ENCODE results near the gene PAK1IP1. TPM values are rescaled to one million over a fixed set of nuclear protein-coding genes. Genes with fewer than 3 reads are reported as not detected.

The PAK1IP1 gene
- total and polyA plus RNA-seq, 2 donors (not counting 3 experiments of a cell fraction or from before 2014, with no cell fraction given): 10.6 to 20.6 TPM

DNA sequence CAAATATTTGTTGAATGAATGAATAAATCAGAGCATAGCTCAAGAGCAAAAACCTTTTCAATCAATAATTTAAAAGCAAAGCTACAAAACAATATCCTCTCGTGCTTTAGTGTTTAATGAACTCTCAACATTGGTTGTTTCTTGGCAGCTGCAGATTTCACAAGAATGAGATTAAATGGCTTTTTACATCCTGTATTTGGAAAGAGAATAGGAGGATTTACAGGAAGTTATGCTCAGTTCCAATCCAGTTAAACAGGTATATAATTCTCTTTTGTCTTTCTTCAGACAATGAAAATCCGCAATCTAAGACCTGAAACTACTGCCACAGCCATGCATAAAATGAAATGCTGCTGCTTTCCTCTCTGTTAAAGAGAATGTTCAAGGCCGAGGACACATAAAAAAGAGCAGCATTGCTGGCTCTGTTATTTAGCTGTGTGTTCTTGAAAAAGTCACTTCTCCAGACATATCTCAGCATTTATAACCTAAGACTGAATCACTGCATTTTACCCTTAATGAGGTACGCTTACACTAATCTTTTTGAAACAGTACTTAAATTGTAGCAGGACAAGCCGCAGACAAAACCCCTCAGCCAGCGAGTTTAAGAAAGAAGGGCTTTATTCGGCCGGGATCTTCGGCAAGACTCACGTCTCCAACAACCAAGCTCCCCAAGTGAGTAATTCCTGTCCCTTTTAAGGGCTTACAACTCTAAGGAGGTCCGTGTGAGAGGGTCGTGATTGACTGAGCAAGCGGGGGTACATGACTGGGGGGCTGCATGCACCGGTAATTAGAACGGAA is 3.9 kb upstream of the PAK1IP1 start:
- Histone ChIP-seq H3K27me3 (ENCODE audit: control insufficient read depth in 2 of 2, insufficient read depth in 2 of 2, low read length in 2 of 2) (peaks cover 4 to 16% of the 10 kb centered on the region in 2 experiments), H3K4me3 (replicated peaks in 1 of 3; ENCODE audit: insufficient read depth in 1 of 3, low read depth in 1 of 3, low read length in 3 of 3) (no peak overlapping the region), H3K4me1 (ENCODE audit: control insufficient read depth, extremely low read depth, insufficient read depth, low read length) (peaks cover 11% of the 10 kb centered on the region), H3K4me2 (ENCODE audit: insufficient read depth, low read length) (no peak overlapping the region), H3K9ac (replicated peaks; ENCODE audit: extremely low read depth, insufficient read depth, low read length) (no peak overlapping the region), H3K27ac (ENCODE audit: insufficient read depth, low read depth, low read length) (no peak overlapping the region), H2AFZ (ENCODE audit: low read depth, low read length) (no peak overlapping the region), H3K9me3 (replicated peaks; ENCODE audit: control insufficient read depth, insufficient read depth, low read length) (no peaks in the 10 kb centered on the region), H4K20me1 (replicated peaks; ENCODE audit: control insufficient read depth, extremely low read depth, insufficient read depth, low read length) (no peaks in the 10 kb centered on the region), H3K9me1 (replicated peaks; ENCODE audit: control insufficient read depth, extremely low read depth, insufficient read depth, low read length) (no peaks in the 10 kb centered on the region), H3K36me3 (ENCODE audit: control insufficient read depth in 2 of 2, extremely low read depth in 1 of 2, insufficient read depth in 2 of 2, low read length in 2 of 2) (no peaks in the 10 kb centered on the region), H3K79me2 (ENCODE audit: control insufficient read depth, insufficient read depth, low read length) (peaks cover 11% of the 10 kb centered on the region)
- CTCF ChIA-PET: interaction anchor here (0.9 to 2.1 kb wide), 4 partner anchors 180 to 225 kb away, joined by 3 to 11 read pairs (median 3); no protein-coding TSS in a partner anchor
- POLR2A ChIA-PET: no interaction called here
- TF ChIP-seq FOS (IDR thresholded peaks at IDR 0.05; ENCODE audit: borderline replicate concordance, insufficient read depth, low read length) (no peak), GATA2 (IDR thresholded peaks at IDR 0.05; ENCODE audit: insufficient read depth, insufficient read length, low read depth, low read length) (no peak), MYC (IDR thresholded peaks at IDR 0.05; ENCODE audit: low read depth, low read length) (no peak), POLR2A (IDR thresholded peaks at IDR 0.05; ENCODE audit: low read depth, low read length) (no peak), EZH2 (IDR thresholded peaks at IDR 0.05; ENCODE audit: borderline replicate concordance, low read depth, low read length, severe bottlenecking) (no peak), JUN (IDR thresholded peaks at IDR 0.05; ENCODE audit: borderline replicate concordance, insufficient read depth, insufficient read length, low read depth) (no peak), POLR2AphosphoS5 (IDR thresholded peaks at IDR 0.05; ENCODE audit: insufficient read depth, low read depth, low read length) (no peak)
- TF ChIP-seq, protein P1, sequence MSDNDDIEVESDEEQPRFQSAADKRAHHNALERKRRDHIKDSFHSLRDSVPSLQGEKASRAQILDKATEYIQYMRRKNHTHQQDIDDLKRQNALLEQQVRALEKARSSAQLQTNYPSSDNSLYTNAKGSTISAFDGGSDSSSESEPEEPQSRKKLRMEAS (IDR thresholded peaks at IDR 0.05; ENCODE audit: insufficient read depth, insufficient read length): no peak
- TF ChIP-seq, protein P2, sequence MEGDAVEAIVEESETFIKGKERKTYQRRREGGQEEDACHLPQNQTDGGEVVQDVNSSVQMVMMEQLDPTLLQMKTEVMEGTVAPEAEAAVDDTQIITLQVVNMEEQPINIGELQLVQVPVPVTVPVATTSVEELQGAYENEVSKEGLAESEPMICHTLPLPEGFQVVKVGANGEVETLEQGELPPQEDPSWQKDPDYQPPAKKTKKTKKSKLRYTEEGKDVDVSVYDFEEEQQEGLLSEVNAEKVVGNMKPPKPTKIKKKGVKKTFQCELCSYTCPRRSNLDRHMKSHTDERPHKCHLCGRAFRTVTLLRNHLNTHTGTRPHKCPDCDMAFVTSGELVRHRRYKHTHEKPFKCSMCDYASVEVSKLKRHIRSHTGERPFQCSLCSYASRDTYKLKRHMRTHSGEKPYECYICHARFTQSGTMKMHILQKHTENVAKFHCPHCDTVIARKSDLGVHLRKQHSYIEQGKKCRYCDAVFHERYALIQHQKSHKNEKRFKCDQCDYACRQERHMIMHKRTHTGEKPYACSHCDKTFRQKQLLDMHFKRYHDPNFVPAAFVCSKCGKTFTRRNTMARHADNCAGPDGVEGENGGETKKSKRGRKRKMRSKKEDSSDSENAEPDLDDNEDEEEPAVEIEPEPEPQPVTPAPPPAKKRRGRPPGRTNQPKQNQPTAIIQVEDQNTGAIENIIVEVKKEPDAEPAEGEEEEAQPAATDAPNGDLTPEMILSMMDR (IDR thresholded peaks at IDR 0.05; ENCODE audit: extremely low read depth in 1 of 2, insufficient read depth in 1 of 2, low read depth in 1 of 2, low read length in 2 of 2): no peak
- intact Hi-C loops (cut with micrococcal nuclease) (loop anchor here (5.0 kb wide), 1 partner anchor 59 kb away; no protein-coding TSS in a partner anchor), dilution Hi-C loops (cut with MboI; ENCODE audit: extremely low pct_ligation_motif_present, low sequenced_read_pairs) (no loop called here)
- no peak for FAIRE-seq
- BruUV-seq (replicated peaks): no TSS peak
- DNase-seq (ENCODE audit: low read depth, low spot score): no peak

Data from endothelial cell of umbilical vein (primary cell).